OCI-LY7 (cell line): ENCODE measurements around the gene PITPNC1.

Source experiments
- CTCF ChIP-seq: fragments of 200-600 bp; sonication (generic); conservative IDR thresholded peaks from 2 replicates; pipeline ENCODE4 v1.5.1; 2014; ENCODE audit warnings: mild to moderate bottlenecking, antibody characterized with exemption, low read length, moderate library complexity, mixed read lengths
- EZH2phosphoT487 ChIP-seq: fragments of 200-600 bp; sonication (generic); IDR thresholded peaks from 2 replicates; pipeline ENCODE4 v1.6.1; 2018; ENCODE audit warnings: low read depth, borderline replicate concordance, mild to moderate bottlenecking, mixed run types, antibody characterized with exemption, low read length, moderate library complexity, mixed read lengths

GRCh38 chr17:67737145-67737544 is 360.1 kb downstream of the PITPNC1 start:
- TF ChIP-seq CTCF, result no peak
- no peak for TF ChIP-seq EZH2phosphoT487
